Colonic mucosa (tissue), 4 donors: ENCODE measurements around the gene TSBP1. TPM values are rescaled to one million over a fixed set of nuclear protein-coding genes. Genes with fewer than 3 reads are reported as not detected.

Experiments used
- DNase-seq: peaks from one replicate; pipeline ENCODE4 v3.0.0-alpha.2; 2020
- H3K27ac ChIP-seq: fragments of 200-600 bp; one replicate; pipeline ENCODE4 v1.8.0; 2021
- H3K27me3 ChIP-seq: fragments of 200-600 bp; one replicate; pipeline ENCODE4 v1.8.0; 2021
- H3K36me3 ChIP-seq: fragments of 200-600 bp; one replicate; pipeline ENCODE4 v1.8.0; 2021
- H3K4me1 ChIP-seq: fragments of 200-600 bp; one replicate; pipeline ENCODE4 v1.8.0; 2021; ENCODE audit warnings: mild to moderate bottlenecking
- H3K4me3 ChIP-seq: fragments of 200-600 bp; one replicate; pipeline ENCODE4 v1.8.0; 2021
- H3K9ac ChIP-seq, 2 donors: one replicate each; pipeline ENCODE4 v1.7.0; 2013; ENCODE audit warnings: control low read depth in 2 of 2, low read depth in 2 of 2, low read length in 2 of 2
- H3K9me3 ChIP-seq: fragments of 200-600 bp; one replicate; pipeline ENCODE4 v1.8.0; 2021
- intact Hi-C: fragments of 100-400 bp; cut with DNase I; formaldehyde crosslinking; loops from one replicate; pipeline ENCODE4 v1.14.1; 2022
- total RNA-seq, 2 donors: library from RNA; stranded (reverse); fragmentation: NEBNext Ultra II Directional in 1 of 2; extraction: Animal tissue kit (Norgen Biotek cat#: 25700) in 1 of 2; gene quantifications; one replicate each; pipeline ENCODE4 v1.2.1, GENCODE V29; 2021
- TF ChIP-seq, protein P1 (sequence below): fragments of 200-600 bp; IDR thresholded peaks from one replicate; pipeline ENCODE4 v1.8.0; 2022; ENCODE audit warnings: antibody characterized with exemption, mild to moderate bottlenecking
- donor health status: healthy.
- donor health status: DM: no; HTN: no; CAD: no.
- donor health status: DM: no; HTN: no; CAD: no.

Gene TSBP1
- total RNA-seq, 2 donors from 2014 or later: not detected

DNA sequence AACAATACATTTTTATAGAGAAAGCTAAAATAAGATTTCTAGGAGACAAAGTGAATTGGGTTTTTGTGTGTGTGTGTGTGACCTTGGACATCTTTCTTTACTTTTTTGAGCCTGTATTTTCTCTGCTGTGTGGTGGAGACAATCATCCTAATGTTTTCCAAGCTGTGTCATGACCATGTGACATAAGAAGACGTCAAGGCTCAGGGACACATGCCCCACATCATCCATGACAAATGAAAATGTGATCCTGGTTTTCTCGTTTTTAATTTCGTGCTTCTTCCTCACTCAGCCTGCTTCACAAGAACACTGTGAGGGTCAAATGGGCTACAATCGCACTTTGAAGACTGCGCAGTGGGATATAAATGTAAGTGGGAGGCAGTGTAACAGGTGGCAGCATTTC, 39.2 kb upstream of the TSBP1 start:
- peaks cover 12% of the 10 kb centered on the region for H3K27me3 ChIP-seq

DNA sequence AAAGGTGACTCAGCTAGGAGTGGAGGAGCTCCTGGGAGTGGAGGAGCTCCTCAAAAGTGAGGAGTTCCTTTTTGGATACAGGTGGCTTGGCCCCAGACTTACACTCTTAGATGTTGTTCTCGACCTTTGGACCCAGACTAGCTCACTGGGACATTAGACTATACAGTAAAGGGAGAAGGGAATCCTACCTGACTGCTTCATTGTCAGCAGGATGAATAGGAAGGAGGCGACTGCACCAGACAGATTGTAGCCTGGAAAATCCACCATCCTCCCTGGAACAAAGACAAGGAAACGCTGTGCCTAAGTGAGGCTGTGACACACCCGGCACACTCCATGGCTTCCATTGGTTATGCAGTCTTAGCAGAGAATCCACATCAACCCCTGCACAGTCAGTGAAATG, 35.2 kb upstream of the TSBP1 start, which contains the start of gene BTNL2:
TSS of gene BTNL2 (minus strand) at position 325 of the 400 bp plus-strand sequence. CDS start at position 267, 58 bp downstream.
- no peaks in the 10 kb centered on the region for H3K36me3 ChIP-seq
- H3K27me3 ChIP-seq: peaks cover 20% of the 10 kb centered on the region
- DNase-seq: no peak
- no peak within 1 kb of the TSS for H3K27ac ChIP-seq
- no peak within 1 kb of the TSS for H3K4me3 ChIP-seq
- intact Hi-C loops: no loop called here
- TF ChIP-seq, protein P1, sequence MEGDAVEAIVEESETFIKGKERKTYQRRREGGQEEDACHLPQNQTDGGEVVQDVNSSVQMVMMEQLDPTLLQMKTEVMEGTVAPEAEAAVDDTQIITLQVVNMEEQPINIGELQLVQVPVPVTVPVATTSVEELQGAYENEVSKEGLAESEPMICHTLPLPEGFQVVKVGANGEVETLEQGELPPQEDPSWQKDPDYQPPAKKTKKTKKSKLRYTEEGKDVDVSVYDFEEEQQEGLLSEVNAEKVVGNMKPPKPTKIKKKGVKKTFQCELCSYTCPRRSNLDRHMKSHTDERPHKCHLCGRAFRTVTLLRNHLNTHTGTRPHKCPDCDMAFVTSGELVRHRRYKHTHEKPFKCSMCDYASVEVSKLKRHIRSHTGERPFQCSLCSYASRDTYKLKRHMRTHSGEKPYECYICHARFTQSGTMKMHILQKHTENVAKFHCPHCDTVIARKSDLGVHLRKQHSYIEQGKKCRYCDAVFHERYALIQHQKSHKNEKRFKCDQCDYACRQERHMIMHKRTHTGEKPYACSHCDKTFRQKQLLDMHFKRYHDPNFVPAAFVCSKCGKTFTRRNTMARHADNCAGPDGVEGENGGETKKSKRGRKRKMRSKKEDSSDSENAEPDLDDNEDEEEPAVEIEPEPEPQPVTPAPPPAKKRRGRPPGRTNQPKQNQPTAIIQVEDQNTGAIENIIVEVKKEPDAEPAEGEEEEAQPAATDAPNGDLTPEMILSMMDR: no peak
- H3K9me3 ChIP-seq: no peaks in the 10 kb centered on the region
- H3K4me1 ChIP-seq: no peaks in the 10 kb centered on the region
- no peak within 1 kb of the TSS for H3K9ac ChIP-seq

More for the DNA sequence above, 39.2 kb upstream of the TSBP1 start:
- no peak overlapping the region for H3K27ac ChIP-seq
- intact Hi-C loops: loop anchor here (10.0 kb wide), 1 partner anchor 454 kb away; no protein-coding TSS in a partner anchor
- H3K9me3 ChIP-seq: no peaks in the 10 kb centered on the region
- no peak overlapping the region for H3K9ac ChIP-seq
- TF ChIP-seq, protein P1: no peak
- H3K4me3 ChIP-seq: no peak overlapping the region
- peaks cover 5% of the 10 kb centered on the region for H3K4me1 ChIP-seq
- no peaks in the 10 kb centered on the region for H3K36me3 ChIP-seq
- no peak for DNase-seq

DNA sequence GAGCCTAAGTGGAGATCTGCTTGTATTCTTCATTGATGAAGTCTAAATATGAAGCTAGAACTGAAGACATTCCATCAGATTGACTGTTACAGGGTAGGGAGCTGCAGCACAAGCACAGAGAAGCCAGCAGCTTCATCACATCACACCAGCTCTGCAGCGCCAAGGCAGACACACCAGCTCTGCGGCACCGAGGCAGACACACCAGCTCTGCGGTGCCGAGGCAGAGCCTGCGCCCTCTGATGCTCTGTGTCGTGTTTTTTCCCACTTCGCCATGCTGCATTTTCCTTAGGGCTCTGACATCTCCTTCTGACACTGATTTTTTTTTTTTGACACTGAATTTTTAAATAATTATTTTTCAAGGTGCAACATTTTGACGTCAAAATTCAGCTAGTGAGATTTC, 34.5 kb upstream of the TSBP1 start:
- no peak overlapping the region for H3K9ac ChIP-seq
- TF ChIP-seq, protein P1: no peak
- H3K4me1 ChIP-seq: no peaks in the 10 kb centered on the region
- no peaks in the 10 kb centered on the region for H3K9me3 ChIP-seq
- no peak overlapping the region for H3K27ac ChIP-seq
- peaks cover 20% of the 10 kb centered on the region for H3K27me3 ChIP-seq
- DNase-seq: no peak
- intact Hi-C loops: no loop called here
- H3K36me3 ChIP-seq: no peaks in the 10 kb centered on the region
- H3K4me3 ChIP-seq: no peak overlapping the region

DNA sequence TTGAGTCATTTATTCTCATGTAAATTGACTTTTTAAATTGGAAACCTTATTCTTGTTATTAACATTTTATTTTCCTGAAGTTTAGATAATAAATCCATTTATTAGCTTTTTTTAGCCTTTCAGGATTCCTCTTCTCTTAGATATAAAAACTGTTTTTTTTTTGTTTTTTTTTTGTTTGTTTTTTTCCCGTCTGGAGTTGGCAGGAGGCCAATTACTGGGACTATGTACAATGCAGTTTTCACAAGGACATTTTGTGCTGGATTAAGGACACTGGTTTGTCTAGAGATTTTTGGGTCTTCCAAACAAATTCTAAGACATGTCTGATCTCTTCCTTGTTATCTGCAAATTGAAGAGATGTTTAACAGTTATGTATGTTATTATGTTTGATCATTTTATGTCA, 34.0 kb upstream of the TSBP1 start:
- H3K36me3 ChIP-seq: no peaks in the 10 kb centered on the region
- no peak overlapping the region for H3K27ac ChIP-seq
- no peaks in the 10 kb centered on the region for H3K4me1 ChIP-seq
- intact Hi-C loops: no loop called here
- no peak overlapping the region for H3K4me3 ChIP-seq
- DNase-seq: no peak
- no peak overlapping the region for H3K9ac ChIP-seq
- peaks cover 20% of the 10 kb centered on the region for H3K27me3 ChIP-seq
- no peaks in the 10 kb centered on the region for H3K9me3 ChIP-seq
- TF ChIP-seq, protein P1: no peak

DNA sequence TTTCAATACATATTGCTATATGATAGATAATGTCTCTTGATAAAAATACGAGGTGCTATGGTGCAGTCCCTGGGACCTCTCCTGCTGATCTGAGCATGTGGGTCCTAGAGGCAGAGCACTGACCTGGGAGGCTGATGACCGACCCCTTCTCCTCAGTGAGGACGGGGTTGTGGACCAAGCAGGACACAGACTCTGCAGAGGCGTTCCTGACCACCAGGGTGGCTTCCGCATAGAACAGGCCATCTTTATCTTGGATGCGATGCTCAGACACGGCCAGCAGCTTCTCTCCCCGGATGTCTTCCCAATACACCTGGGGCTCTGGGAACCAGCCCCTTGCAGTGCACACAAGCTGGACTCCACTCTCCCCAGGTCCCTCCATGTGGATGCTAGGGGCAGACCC, 31.1 kb upstream of the TSBP1 start:
- intact Hi-C loops: no loop called here
- Histone ChIP-seq H3K9me3 (no peaks in the 10 kb centered on the region), H3K4me1 (no peaks in the 10 kb centered on the region), H3K27ac (no peak overlapping the region), H3K27me3 (peaks cover 13% of the 10 kb centered on the region), H3K9ac (no peak overlapping the region), H3K36me3 (no peaks in the 10 kb centered on the region), H3K4me3 (no peak overlapping the region)
- no peak for DNase-seq
- TF ChIP-seq, protein P1: no peak
